Measurements from ENCODE around the gene CYYR1.

CYYR1 gene

GRCh38 chr21:26444646-26445045 lies 128.4 kb downstream of the CYYR1 start:
- no peaks in the 10 kb centered on the region for H3K27me3 ChIP-seq (ENCODE audit: control insufficient read depth in 3 of 3, insufficient read depth in 3 of 3, low read depth in 1 of 3, low read length in 3 of 3)
- H3K4me3 ChIP-seq (ENCODE audit: low read length in 2 of 2): no peak overlapping the region
- no peak overlapping the region for H2BK120ac ChIP-seq (ENCODE audit: low read depth, low read length)
- no peak overlapping the region for H2AK5ac ChIP-seq (ENCODE audit: low read depth, low read length)
- no peak overlapping the region for H2BK15ac ChIP-seq (ENCODE audit: low read length)
- H3K4me1 ChIP-seq (ENCODE audit: control insufficient read depth in 2 of 2, insufficient read depth in 1 of 2, low read depth in 1 of 2, low read length in 2 of 2): peaks cover 7 to 21% of the 10 kb centered on the region in 2 donors
- no peaks in the 10 kb centered on the region for H3K9me3 ChIP-seq (replicated peaks in 1 of 2; ENCODE audit: control insufficient read depth in 2 of 2, insufficient read depth in 1 of 2, low read depth in 1 of 2, low read length in 2 of 2)
- no peak overlapping the region for H2AFZ ChIP-seq (ENCODE audit: low read length)
- no peak for DNase-seq (ENCODE audit: low spot score)
- WGBS, 2 donors (ENCODE audit: extremely low coverage in 2 of 2, insufficient read length in 2 of 2, insufficient replicate concordance in 1 of 2): no CpG with 5 or more reads among the region's 1 CpG
- H4K8ac ChIP-seq (ENCODE audit: low read depth, low read length): no peak overlapping the region
- no peak overlapping the region for H2BK5ac ChIP-seq (ENCODE audit: low read length)
- no peak overlapping the region for H3K4me2 ChIP-seq (ENCODE audit: insufficient read depth, low read length, poor library complexity, severe bottlenecking)
- no peak overlapping the region for H3K14ac ChIP-seq (ENCODE audit: low read length)
- H3K79me1 ChIP-seq (ENCODE audit: low read depth, low read length): no peaks in the 10 kb centered on the region
- H3K23ac ChIP-seq (ENCODE audit: low read depth, low read length, poor library complexity): no peak overlapping the region
- no peak overlapping the region for H3K27ac ChIP-seq (replicated peaks; ENCODE audit: low read length)
- H3K18ac ChIP-seq (ENCODE audit: low read length): no peak overlapping the region
- no peak overlapping the region for H4K91ac ChIP-seq (ENCODE audit: low read depth, low read length, poor library complexity)
- no peak overlapping the region for H2BK12ac ChIP-seq (ENCODE audit: low read length)
- no peak overlapping the region for H3K9ac ChIP-seq (ENCODE audit: low read depth, low read length, poor library complexity)
- H3K4ac ChIP-seq (ENCODE audit: low read length): no peak overlapping the region
- H3K36me3 ChIP-seq (replicated peaks in 1 of 2; ENCODE audit: control insufficient read depth in 2 of 2, insufficient read depth in 2 of 2, low read length in 2 of 2): no peaks in the 10 kb centered on the region

- H3K4ac ChIP-seq (ENCODE audit: low read length): no peak overlapping the region
- no peak overlapping the region for H3K23ac ChIP-seq (ENCODE audit: low read depth, low read length, poor library complexity)
- no peak overlapping the region for H2AK5ac ChIP-seq (ENCODE audit: low read depth, low read length)
- H3K14ac ChIP-seq (ENCODE audit: low read length): no peak overlapping the region
- H3K4me1 ChIP-seq (ENCODE audit: control insufficient read depth in 2 of 2, insufficient read depth in 1 of 2, low read depth in 1 of 2, low read length in 2 of 2): peaks cover 7 to 20% of the 10 kb centered on the region in 2 donors
- no peak overlapping the region for H3K9ac ChIP-seq (ENCODE audit: low read depth, low read length, poor library complexity)
- no peak overlapping the region for H2BK12ac ChIP-seq (ENCODE audit: low read length)
- H2BK15ac ChIP-seq (ENCODE audit: low read length): no peak overlapping the region
- H3K4me3 ChIP-seq (ENCODE audit: low read length in 2 of 2): no peak overlapping the region
- no peak overlapping the region for H4K91ac ChIP-seq (ENCODE audit: low read depth, low read length, poor library complexity)
- H2BK5ac ChIP-seq (ENCODE audit: low read length): no peak overlapping the region
- H3K27me3 ChIP-seq (ENCODE audit: control insufficient read depth in 3 of 3, insufficient read depth in 3 of 3, low read depth in 1 of 3, low read length in 3 of 3): no peaks in the 10 kb centered on the region
- no peak overlapping the region for H2BK120ac ChIP-seq (ENCODE audit: low read depth, low read length)
- H2AFZ ChIP-seq (ENCODE audit: low read length): no peak overlapping the region
- H4K8ac ChIP-seq (ENCODE audit: low read depth, low read length): no peak overlapping the region
- WGBS, 2 donors (ENCODE audit: extremely low coverage in 2 of 2, insufficient read length in 2 of 2, insufficient replicate concordance in 1 of 2): no CpG with 5 or more reads among the region's 1 CpG
- no peaks in the 10 kb centered on the region for H3K36me3 ChIP-seq (replicated peaks in 1 of 2; ENCODE audit: control insufficient read depth in 2 of 2, insufficient read depth in 2 of 2, low read length in 2 of 2)
- no peak overlapping the region for H3K4me2 ChIP-seq (ENCODE audit: insufficient read depth, low read length, poor library complexity, severe bottlenecking)
- H3K79me1 ChIP-seq (ENCODE audit: low read depth, low read length): no peaks in the 10 kb centered on the region
- H3K9me3 ChIP-seq (replicated peaks in 1 of 2; ENCODE audit: control insufficient read depth in 2 of 2, insufficient read depth in 1 of 2, low read depth in 1 of 2, low read length in 2 of 2): no peaks in the 10 kb centered on the region
- no peak overlapping the region for H3K27ac ChIP-seq (replicated peaks; ENCODE audit: low read length)
- no peak for DNase-seq (ENCODE audit: low spot score)
- no peak overlapping the region for H3K18ac ChIP-seq (ENCODE audit: low read length)
Observed at GRCh38 chr21:26443867-26444266, 129.2 kb downstream of the CYYR1 start.

GRCh38 chr21:26443291-26443690 lies 129.8 kb downstream of the CYYR1 start:
- no peak overlapping the region for H2AK5ac ChIP-seq (ENCODE audit: low read depth, low read length)
- DNase-seq (ENCODE audit: low spot score): no peak
- H3K27me3 ChIP-seq (ENCODE audit: control insufficient read depth in 3 of 3, insufficient read depth in 3 of 3, low read depth in 1 of 3, low read length in 3 of 3): no peaks in the 10 kb centered on the region
- H3K4me1 ChIP-seq (ENCODE audit: control insufficient read depth in 2 of 2, insufficient read depth in 1 of 2, low read depth in 1 of 2, low read length in 2 of 2): peaks cover 6 to 17% of the 10 kb centered on the region in 2 donors
- H2AFZ ChIP-seq (ENCODE audit: low read length): no peak overlapping the region
- no peak overlapping the region for H3K27ac ChIP-seq (replicated peaks; ENCODE audit: low read length)
- no peak overlapping the region for H3K4ac ChIP-seq (ENCODE audit: low read length)
- no peaks in the 10 kb centered on the region for H3K9me3 ChIP-seq (replicated peaks in 1 of 2; ENCODE audit: control insufficient read depth in 2 of 2, insufficient read depth in 1 of 2, low read depth in 1 of 2, low read length in 2 of 2)
- no peak overlapping the region for H3K18ac ChIP-seq (ENCODE audit: low read length)
- no peak overlapping the region for H2BK5ac ChIP-seq (ENCODE audit: low read length)
- no CpG with 5 or more reads among the region's 1 CpG for WGBS, 2 donors (ENCODE audit: extremely low coverage in 2 of 2, insufficient read length in 2 of 2, insufficient replicate concordance in 1 of 2)
- H3K9ac ChIP-seq (ENCODE audit: low read depth, low read length, poor library complexity): no peak overlapping the region
- H3K79me1 ChIP-seq (ENCODE audit: low read depth, low read length): no peaks in the 10 kb centered on the region
- no peak overlapping the region for H3K4me3 ChIP-seq (ENCODE audit: low read length in 2 of 2)
- no peaks in the 10 kb centered on the region for H3K36me3 ChIP-seq (replicated peaks in 1 of 2; ENCODE audit: control insufficient read depth in 2 of 2, insufficient read depth in 2 of 2, low read length in 2 of 2)
- H3K4me2 ChIP-seq (ENCODE audit: insufficient read depth, low read length, poor library complexity, severe bottlenecking): no peak overlapping the region
- no peak overlapping the region for H4K8ac ChIP-seq (ENCODE audit: low read depth, low read length)
- H4K91ac ChIP-seq (ENCODE audit: low read depth, low read length, poor library complexity): no peak overlapping the region
- H3K23ac ChIP-seq (ENCODE audit: low read depth, low read length, poor library complexity): no peak overlapping the region
- H2BK15ac ChIP-seq (ENCODE audit: low read length): no peak overlapping the region
- no peak overlapping the region for H3K14ac ChIP-seq (ENCODE audit: low read length)
- no peak overlapping the region for H2BK120ac ChIP-seq (ENCODE audit: low read depth, low read length)
- H2BK12ac ChIP-seq (ENCODE audit: low read length): no peak overlapping the region

GRCh38 chr21:26441149-26441548 lies 131.9 kb downstream of the CYYR1 start:
- H2AK5ac ChIP-seq (ENCODE audit: low read depth, low read length): no peak overlapping the region
- WGBS, 2 donors (ENCODE audit: extremely low coverage in 2 of 2, insufficient read length in 2 of 2, insufficient replicate concordance in 1 of 2): no CpG with 5 or more reads among the region's 2 CpGs
- H3K9ac ChIP-seq (ENCODE audit: low read depth, low read length, poor library complexity): no peak overlapping the region
- no peaks in the 10 kb centered on the region for H3K79me1 ChIP-seq (ENCODE audit: low read depth, low read length)
- no peak overlapping the region for H3K23ac ChIP-seq (ENCODE audit: low read depth, low read length, poor library complexity)
- H3K14ac ChIP-seq (ENCODE audit: low read length): no peak overlapping the region
- no peak for DNase-seq (ENCODE audit: low spot score)
- no peak overlapping the region for H3K27ac ChIP-seq (replicated peaks; ENCODE audit: low read length)
- no peak overlapping the region for H2BK12ac ChIP-seq (ENCODE audit: low read length)
- H3K4ac ChIP-seq (ENCODE audit: low read length): no peak overlapping the region
- H2AFZ ChIP-seq (ENCODE audit: low read length): peak overlapping the region; percentile 66
- no peak overlapping the region for H2BK5ac ChIP-seq (ENCODE audit: low read length)
- no peak overlapping the region for H4K91ac ChIP-seq (ENCODE audit: low read depth, low read length, poor library complexity)
- no peak overlapping the region for H3K4me2 ChIP-seq (ENCODE audit: insufficient read depth, low read length, poor library complexity, severe bottlenecking)
- no peak overlapping the region for H2BK120ac ChIP-seq (ENCODE audit: low read depth, low read length)
- H4K8ac ChIP-seq (ENCODE audit: low read depth, low read length): no peak overlapping the region
- H3K27me3 ChIP-seq (ENCODE audit: control insufficient read depth in 3 of 3, insufficient read depth in 3 of 3, low read depth in 1 of 3, low read length in 3 of 3): no peaks in the 10 kb centered on the region
- no peaks in the 10 kb centered on the region for H3K36me3 ChIP-seq (replicated peaks in 1 of 2; ENCODE audit: control insufficient read depth in 2 of 2, insufficient read depth in 2 of 2, low read length in 2 of 2)
- no peak overlapping the region for H3K4me3 ChIP-seq (ENCODE audit: low read length in 2 of 2)
- H3K9me3 ChIP-seq (replicated peaks in 1 of 2; ENCODE audit: control insufficient read depth in 2 of 2, insufficient read depth in 1 of 2, low read depth in 1 of 2, low read length in 2 of 2): no peaks in the 10 kb centered on the region
- H3K4me1 ChIP-seq (ENCODE audit: control insufficient read depth in 2 of 2, insufficient read depth in 1 of 2, low read depth in 1 of 2, low read length in 2 of 2): peaks cover 0 to 3% of the 10 kb centered on the region in 2 donors
- H2BK15ac ChIP-seq (ENCODE audit: low read length): no peak overlapping the region
- no peak overlapping the region for H3K18ac ChIP-seq (ENCODE audit: low read length)

All from neuronal stem cell (in vitro differentiated cells).